ENCODE data around the gene UBE2J2. TPM values are rescaled to one million over a fixed set of nuclear protein-coding genes. Genes with fewer than 3 reads are reported as not detected.

UBE2J2 gene
- total RNA-seq, 3 donors from 2014 or later = 37.0 to 39.8 (median 37.4) TPM

- Histone ChIP-seq H3K9me3 (no peaks in the 10 kb centered on the region), H3K4me3 (peak overlapping the region; percentile 16 to 67 (median 45)), H3K27me3 (no peaks in the 10 kb centered on the region), H3K4me1 (peaks cover 0 to 11% of the 10 kb centered on the region in 2 donors), H3K36me3 (no peaks in the 10 kb centered on the region), H3K27ac (peak overlapping the region; percentile 61 to 81)
- DNase-seq (ENCODE audit: low spot score in 2 of 2) = no peak
- TF ChIP-seq, protein P1, sequence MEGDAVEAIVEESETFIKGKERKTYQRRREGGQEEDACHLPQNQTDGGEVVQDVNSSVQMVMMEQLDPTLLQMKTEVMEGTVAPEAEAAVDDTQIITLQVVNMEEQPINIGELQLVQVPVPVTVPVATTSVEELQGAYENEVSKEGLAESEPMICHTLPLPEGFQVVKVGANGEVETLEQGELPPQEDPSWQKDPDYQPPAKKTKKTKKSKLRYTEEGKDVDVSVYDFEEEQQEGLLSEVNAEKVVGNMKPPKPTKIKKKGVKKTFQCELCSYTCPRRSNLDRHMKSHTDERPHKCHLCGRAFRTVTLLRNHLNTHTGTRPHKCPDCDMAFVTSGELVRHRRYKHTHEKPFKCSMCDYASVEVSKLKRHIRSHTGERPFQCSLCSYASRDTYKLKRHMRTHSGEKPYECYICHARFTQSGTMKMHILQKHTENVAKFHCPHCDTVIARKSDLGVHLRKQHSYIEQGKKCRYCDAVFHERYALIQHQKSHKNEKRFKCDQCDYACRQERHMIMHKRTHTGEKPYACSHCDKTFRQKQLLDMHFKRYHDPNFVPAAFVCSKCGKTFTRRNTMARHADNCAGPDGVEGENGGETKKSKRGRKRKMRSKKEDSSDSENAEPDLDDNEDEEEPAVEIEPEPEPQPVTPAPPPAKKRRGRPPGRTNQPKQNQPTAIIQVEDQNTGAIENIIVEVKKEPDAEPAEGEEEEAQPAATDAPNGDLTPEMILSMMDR (IDR thresholded peaks at IDR 0.05) = no peak
- TF ChIP-seq POLR2AphosphoS5 (IDR thresholded peaks at IDR 0.05) (no peak), POLR2A (IDR thresholded peaks at IDR 0.05) (no peak)
- intact Hi-C loops (cut with DNase I; ENCODE audit: low total_unique reads) = no loop called here
Measured at GRCh38 chr1:1208713-1209433, 64.8 kb downstream of the UBE2J2 start.

DNA sequence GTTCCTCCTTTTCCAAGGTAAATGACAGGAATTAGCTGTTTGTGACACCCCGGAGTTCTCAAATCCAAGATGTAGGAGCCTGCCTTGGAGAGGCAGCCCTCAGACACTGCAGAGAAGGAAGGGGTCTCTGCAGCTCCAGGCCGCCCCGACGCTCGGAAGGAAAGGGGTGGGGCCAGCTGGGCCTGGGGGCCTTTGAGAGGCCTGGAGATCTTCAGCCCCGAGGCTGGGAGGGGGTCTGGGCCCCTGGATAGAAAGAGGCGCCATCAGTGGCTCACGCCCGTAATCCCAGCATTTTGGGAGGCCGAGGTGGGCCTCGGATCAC, 66.1 kb downstream of the UBE2J2 start:
- no peak for DNase-seq (ENCODE audit: low spot score in 2 of 2)
- H3K9me3 ChIP-seq = no peaks in the 10 kb centered on the region
- peak overlapping the region in 1 of 3 donors; percentile 67 for H3K4me3 ChIP-seq
- intact Hi-C loops (cut with DNase I; ENCODE audit: low total_unique reads) = no loop called here
- peak overlapping the region in 1 of 2 donors; percentile 81 for H3K27ac ChIP-seq
- H3K36me3 ChIP-seq = no peaks in the 10 kb centered on the region
- TF ChIP-seq, protein P1 (IDR thresholded peaks at IDR 0.05) = no peak
- TF ChIP-seq POLR2AphosphoS5 (IDR thresholded peaks at IDR 0.05) = no peak
- TF ChIP-seq POLR2A (IDR thresholded peaks at IDR 0.05) = no peak
- peaks cover 0 to 11% of the 10 kb centered on the region in 2 donors for H3K4me1 ChIP-seq
- no peaks in the 10 kb centered on the region for H3K27me3 ChIP-seq

GRCh38 chr1:1206966-1207531, 66.6 kb downstream of the UBE2J2 start:
- H3K36me3 ChIP-seq = no peaks in the 10 kb centered on the region
- intact Hi-C loops (cut with DNase I; ENCODE audit: low total_unique reads) = no loop called here
- DNase-seq (ENCODE audit: low spot score in 2 of 2) = no peak

DNA sequence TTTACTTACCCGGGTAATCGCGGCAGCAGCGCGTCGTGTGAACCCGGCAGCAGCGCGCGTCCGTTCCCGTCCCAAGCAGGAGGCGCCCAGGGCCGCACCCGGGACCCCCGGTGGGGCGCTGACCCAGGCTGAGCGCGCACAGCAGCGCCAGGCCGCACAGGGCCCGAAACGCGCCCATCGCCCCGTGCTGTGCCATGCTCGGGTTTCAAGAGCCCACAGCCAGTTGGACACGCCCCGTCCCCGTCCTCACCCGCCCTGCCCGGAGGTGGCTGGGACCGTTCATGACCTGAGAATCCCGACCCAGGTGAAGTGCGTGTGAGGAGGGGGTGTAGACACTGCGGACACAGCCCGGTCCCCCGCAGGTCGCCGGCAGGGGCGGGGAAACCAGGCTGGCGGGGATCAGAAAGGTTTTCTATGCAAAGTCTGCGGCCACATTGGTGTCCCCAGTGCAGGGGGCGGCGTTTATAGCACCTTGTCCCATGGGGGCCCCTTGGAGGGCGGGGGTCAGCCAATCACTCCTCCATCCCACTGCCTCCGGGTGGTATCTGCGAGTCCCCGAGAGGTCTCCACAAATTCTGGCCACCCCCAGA, 67.2 kb downstream of the UBE2J2 start, which contains the start of gene TNFRSF18:
TNFRSF18 (minus strand) TSS at position 217 of the 590 bp plus-strand sequence; CDS start at position 196, 21 bp downstream.
- peaks cover 0 to 11% of the 10 kb centered on the region in 2 donors for H3K4me1 ChIP-seq
- H3K36me3 ChIP-seq = no peaks in the 10 kb centered on the region
- H3K4me3 ChIP-seq = peak within 1 kb of the TSS; percentile 10 to 57 (median 34)
- no peaks in the 10 kb centered on the region for H3K9me3 ChIP-seq
- H3K27me3 ChIP-seq = no peaks in the 10 kb centered on the region
- DNase-seq (ENCODE audit: low spot score in 2 of 2) = no peak
- intact Hi-C loops (cut with DNase I; ENCODE audit: low total_unique reads) = no loop called here
- no peak within 1 kb of the TSS for H3K27ac ChIP-seq
- TF ChIP-seq POLR2AphosphoS5 (IDR thresholded peaks at IDR 0.05) (no peak), POLR2A (IDR thresholded peaks at IDR 0.05) (no peak)
- TF ChIP-seq, protein P1 (IDR thresholded peaks at IDR 0.05) = no peak

More at GRCh38 chr1:1206966-1207531, 66.6 kb downstream of the UBE2J2 start:
- no peaks in the 10 kb centered on the region for H3K27me3 ChIP-seq
- H3K9me3 ChIP-seq = no peaks in the 10 kb centered on the region
- no peak overlapping the region for H3K27ac ChIP-seq
- peak overlapping the region in 1 of 3 donors; percentile 57 for H3K4me3 ChIP-seq
- TF ChIP-seq POLR2AphosphoS5 (IDR thresholded peaks at IDR 0.05) = no peak
- TF ChIP-seq, protein P1 (IDR thresholded peaks at IDR 0.05) = no peak
- TF ChIP-seq POLR2A (IDR thresholded peaks at IDR 0.05) = no peak
- peaks cover 0 to 11% of the 10 kb centered on the region in 2 donors for H3K4me1 ChIP-seq
